ENCODE measurements around the gene CDH13. TPM values are rescaled to one million over a fixed set of nuclear protein-coding genes. Genes with fewer than 3 reads are reported as not detected.

Gene CDH13
- polyA plus RNA-seq, 3 donors: 1.0 to 7.7 (median 2.8) TPM

- WGBS, 3 donors: 71 to 84% (median 82%) methylated on average over 5 of the region's 5 CpGs
- H3K27ac ChIP-seq (ENCODE audit: low read depth, low read length): no peak overlapping the region
Observed at GRCh38 chr16:82843606-82844271, 217.0 kb downstream of the CDH13 start.

DNA sequence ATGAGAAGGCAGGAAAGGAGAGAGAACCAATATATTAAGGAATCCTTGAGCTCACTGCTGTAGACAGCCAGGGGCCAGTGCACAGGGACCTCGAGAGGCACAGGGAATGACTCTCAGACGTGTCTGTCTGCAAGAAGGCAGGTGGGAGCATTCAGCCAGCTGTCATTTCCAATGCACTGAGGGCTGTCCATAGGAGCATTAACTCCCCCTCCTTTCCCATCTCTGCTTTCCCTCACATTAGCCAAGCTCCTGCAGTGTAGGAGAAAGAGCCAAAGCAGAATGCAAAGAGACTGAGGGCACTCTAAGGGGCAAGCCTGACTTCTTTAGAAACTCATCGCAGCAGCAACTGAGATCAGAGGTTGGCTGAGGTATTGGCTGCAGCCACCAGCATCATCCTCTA, 218.3 kb downstream of the CDH13 start:
- H3K27ac ChIP-seq (ENCODE audit: low read depth, low read length): no peak overlapping the region
- 56 to 69% (median 67%) methylated on average over 3 of the region's 3 CpGs for WGBS, 3 donors

GRCh38 chr16:82846806-82847205, 220.0 kb downstream of the CDH13 start:
- H3K27ac ChIP-seq (ENCODE audit: low read depth, low read length): no peak overlapping the region
- 86 to 100% (median 93%) methylated on average over 1 of the region's 1 CpG for WGBS, 3 donors

DNA sequence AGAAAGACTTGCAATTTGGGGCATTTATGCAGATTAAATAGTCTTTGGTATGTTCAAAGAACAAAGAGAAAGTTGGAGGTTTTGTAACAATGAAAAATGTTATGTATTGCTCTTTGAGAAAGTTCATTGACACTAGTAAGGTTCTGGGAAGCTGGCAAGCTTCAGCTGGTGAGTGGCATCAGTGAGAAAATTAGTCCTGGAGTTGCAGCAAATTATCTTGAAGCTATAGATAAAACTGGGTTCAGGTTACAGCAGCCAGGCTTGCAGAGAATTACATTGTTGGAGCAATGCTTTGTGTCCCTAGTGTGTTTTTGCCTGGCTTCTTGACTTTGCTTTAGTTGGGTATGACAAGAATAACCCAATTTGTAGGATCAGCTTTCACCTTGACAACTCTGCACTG, 221.2 kb downstream of the CDH13 start:
- no peak overlapping the region for H3K27ac ChIP-seq (ENCODE audit: low read depth, low read length)

GRCh38 chr16:82852388-82853008, 225.7 kb downstream of the CDH13 start:
- 52 to 76% (median 65%) methylated on average over 3 of the region's 3 CpGs for WGBS, 3 donors
- no peak overlapping the region for H3K27ac ChIP-seq (ENCODE audit: low read depth, low read length)

GRCh38 chr16:82855471-82855870, 228.7 kb downstream of the CDH13 start:
- H3K27ac ChIP-seq (ENCODE audit: low read depth, low read length): no peak overlapping the region
- WGBS, 3 donors: 83 to 89% (median 84%) methylated on average over 5 of the region's 5 CpGs

- WGBS, 3 donors: 54 to 94% (median 85%) methylated on average over 6 of the region's 6 CpGs
- H3K27ac ChIP-seq (ENCODE audit: low read depth, low read length): no peak overlapping the region
Observed at GRCh38 chr16:82857693-82858365, 231.1 kb downstream of the CDH13 start.

DNA sequence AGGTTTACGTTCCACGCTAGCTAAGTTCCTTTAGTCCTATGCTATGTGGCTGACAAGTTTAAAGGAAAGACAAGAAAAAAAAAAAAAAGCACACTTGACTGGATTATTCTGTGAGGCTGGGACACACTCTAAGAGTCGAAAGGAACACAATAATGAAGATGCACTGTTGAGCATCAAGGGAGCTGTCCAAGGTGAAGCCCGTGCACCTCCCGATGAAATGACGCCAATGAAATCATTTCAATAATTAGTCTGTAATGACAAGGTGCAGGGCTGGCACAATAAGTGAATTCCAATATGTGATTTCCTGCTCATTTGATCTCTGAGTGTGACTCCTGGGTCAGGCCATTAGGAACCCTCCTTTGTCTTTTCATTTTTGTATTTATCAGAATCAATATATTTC, 232.9 kb downstream of the CDH13 start:
- no peak overlapping the region for H3K27ac ChIP-seq (ENCODE audit: low read depth, low read length)
- WGBS, 3 donors: 68 to 80% (median 76%) methylated on average over 6 of the region's 6 CpGs

GRCh38 chr16:82860071-82860470, 233.3 kb downstream of the CDH13 start:
- no peak overlapping the region for H3K27ac ChIP-seq (ENCODE audit: low read depth, low read length)
- WGBS, 3 donors: 82 to 85% (median 84%) methylated on average over 7 of the region's 7 CpGs

DNA sequence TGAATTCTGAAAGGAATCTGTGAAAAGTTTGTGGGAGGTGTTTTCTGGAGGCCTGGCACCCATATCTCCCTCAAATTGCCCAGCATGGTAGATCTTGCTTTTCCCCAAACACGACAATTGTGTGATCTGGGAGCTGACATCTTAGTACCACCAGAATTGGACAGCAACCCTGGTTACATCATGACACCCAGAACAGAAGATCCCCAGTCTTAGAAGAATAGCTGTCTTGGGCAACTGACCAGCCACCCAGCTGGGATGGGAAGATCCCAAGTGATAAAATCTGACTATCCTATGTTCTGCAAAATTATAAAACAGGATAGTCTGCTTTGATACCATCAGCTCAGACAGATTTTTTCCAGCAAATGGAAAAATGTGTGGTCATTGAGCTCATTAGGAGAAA, 235.3 kb downstream of the CDH13 start:
- no peak overlapping the region for H3K27ac ChIP-seq (ENCODE audit: low read depth, low read length)
- 61 to 83% (median 77%) methylated on average over 1 of the region's 1 CpG for WGBS, 3 donors

DNA sequence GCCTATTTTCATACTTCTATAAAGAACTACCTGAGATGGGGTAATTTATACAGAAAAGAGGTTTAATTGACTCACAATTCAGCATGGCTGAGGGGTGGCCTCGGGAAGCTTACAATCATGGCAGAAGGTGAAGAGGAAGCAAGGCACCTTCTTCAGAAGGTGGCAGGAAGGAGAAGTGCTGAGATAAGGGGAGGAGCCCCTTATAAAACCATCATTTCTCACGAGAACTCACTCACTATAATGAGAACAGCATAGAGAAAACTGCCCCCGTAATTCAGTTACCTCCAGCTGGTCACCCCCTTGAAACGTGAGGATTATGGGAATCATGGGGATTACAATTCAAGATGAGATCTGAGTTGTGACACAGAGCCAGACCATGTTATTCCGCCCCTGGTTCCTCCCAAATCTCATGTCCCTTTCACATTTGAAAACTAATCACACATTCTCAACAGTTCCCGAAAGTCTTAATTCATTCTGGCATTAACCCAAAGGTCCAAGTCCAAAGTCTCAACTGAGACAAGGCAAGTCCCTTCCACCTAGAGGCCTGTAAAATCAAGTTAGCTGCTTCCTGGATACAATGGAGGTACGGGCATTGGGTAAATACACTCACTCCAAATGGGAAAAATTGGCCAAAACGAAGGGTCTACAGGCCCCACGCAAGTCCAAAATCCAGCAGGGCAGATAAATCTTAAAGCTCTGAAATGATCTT, 237.7 kb downstream of the CDH13 start:
- WGBS, 3 donors: 72 to 87% (median 84%) methylated on average over 9 of the region's 9 CpGs
- H3K27ac ChIP-seq (ENCODE audit: low read depth, low read length): no peak overlapping the region

- no peak overlapping the region for H3K27ac ChIP-seq (ENCODE audit: low read depth, low read length)
- 70 to 83% (median 75%) methylated on average over 4 of the region's 4 CpGs for WGBS, 3 donors
Observed at GRCh38 chr16:82865412-82865811, 238.6 kb downstream of the CDH13 start.

GRCh38 chr16:82867485-82867884, 240.7 kb downstream of the CDH13 start:
- WGBS, 3 donors: 26 to 50% (median 49%) methylated on average over 1 of the region's 1 CpG
- no peak overlapping the region for H3K27ac ChIP-seq (ENCODE audit: low read depth, low read length)

DNA sequence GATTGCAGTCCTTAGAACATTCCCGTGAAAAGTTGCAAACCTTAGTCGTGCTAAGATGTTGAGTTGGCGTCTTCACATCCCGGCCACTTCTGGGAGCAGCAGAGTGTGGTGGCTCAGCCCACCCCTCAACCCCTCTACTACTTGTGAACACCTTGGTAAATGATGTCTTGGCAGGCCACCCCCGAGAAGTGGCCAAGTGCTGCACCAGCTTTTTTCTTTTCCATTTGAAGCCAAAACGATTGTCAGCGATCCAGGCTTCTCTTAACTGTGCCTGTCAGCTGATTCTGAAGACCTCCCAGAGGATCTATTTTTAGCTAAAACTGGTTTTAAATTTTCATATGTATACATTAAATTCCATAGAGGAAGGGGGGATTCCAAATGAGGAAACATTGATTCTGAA, 247.5 kb downstream of the CDH13 start:
- 47 to 61% (median 55%) methylated on average over 7 of the region's 7 CpGs for WGBS, 3 donors
- no peak overlapping the region for H3K27ac ChIP-seq (ENCODE audit: low read depth, low read length)

- no peak overlapping the region for H3K27ac ChIP-seq (ENCODE audit: low read depth, low read length)
- WGBS, 3 donors: 74 to 96% (median 95%) methylated on average over 1 of the region's 1 CpG
Observed at GRCh38 chr16:82874672-82875071, 247.9 kb downstream of the CDH13 start.

DNA sequence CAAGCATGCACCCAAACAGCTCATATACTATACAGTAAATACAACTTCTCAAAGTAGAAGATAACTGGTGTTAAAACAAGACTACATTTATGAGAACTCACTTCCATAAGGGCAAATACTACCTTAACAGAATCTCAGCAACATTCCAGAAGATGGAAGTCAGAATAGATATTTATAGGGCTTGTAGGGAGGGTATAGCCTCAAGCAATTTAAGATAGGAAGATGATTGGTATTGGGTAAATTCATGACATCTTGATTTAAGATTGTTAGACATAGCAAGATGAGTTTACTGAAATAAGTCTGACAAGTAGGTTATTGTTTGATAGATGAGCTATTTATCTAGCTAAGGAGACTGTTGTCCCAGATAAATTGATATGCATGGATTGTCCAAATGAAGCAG, 250.2 kb downstream of the CDH13 start:
- H3K27ac ChIP-seq (ENCODE audit: low read depth, low read length): no peak overlapping the region

DNA sequence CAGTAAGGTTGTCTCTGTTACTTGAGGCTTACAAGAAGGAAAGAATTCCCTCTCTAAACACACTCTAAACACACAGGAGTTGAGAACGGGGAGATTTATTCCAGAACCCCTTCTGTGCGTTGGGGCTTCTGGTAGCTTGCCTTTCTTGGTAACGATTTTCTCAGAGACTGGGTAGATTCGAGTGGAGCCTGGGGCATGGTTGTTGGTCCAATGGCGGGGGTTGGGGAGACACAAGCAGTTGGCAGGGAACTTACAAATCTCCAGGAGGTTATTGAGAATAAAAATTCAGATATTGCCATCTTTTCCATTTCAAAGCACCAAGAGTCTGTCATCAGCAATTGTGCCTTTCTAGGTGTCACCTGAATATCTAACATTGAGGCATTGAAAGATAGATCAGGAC, 251.7 kb downstream of the CDH13 start:
- no peak overlapping the region for H3K27ac ChIP-seq (ENCODE audit: low read depth, low read length)
- WGBS, 3 donors: 62 to 66% (median 64%) methylated on average over 5 of the region's 5 CpGs

DNA sequence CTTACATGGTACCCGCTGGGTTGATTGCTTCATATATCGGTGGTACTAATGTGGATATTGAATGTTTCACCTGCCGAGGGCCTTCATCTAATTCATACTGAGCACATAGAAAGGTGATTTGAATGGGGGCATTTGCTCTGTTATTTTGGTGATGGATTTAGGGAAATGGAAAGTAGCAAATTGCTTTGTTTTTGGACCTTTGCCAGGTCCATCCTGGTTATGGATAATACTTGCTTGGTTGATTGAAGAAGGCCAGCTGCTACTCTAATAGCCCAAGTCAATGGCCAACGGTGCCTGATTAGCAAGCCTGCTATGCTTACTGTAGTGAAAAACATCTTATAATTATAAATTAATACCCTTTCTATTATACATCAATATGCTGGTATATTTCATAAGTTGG, 253.6 kb downstream of the CDH13 start:
- WGBS, 3 donors: 75 to 89% (median 76%) methylated on average over 4 of the region's 4 CpGs
- H3K27ac ChIP-seq (ENCODE audit: low read depth, low read length): no peak overlapping the region

GRCh38 chr16:82881516-82881915, 254.7 kb downstream of the CDH13 start:
- WGBS, 3 donors: 84 to 96% (median 93%) methylated on average over 3 of the region's 3 CpGs
- no peak overlapping the region for H3K27ac ChIP-seq (ENCODE audit: low read depth, low read length)
